ENCODE measurements around the gene ABCC5. TPM values are rescaled to one million over a fixed set of nuclear protein-coding genes. Genes with fewer than 3 reads are reported as not detected.

Gene ABCC5
- total RNA-seq, 3 donors from 2014 or later (not counting 1 experiment from before 2014, with no cell fraction given) = 15.6 to 32.5 (median 27.1) TPM

DNA sequence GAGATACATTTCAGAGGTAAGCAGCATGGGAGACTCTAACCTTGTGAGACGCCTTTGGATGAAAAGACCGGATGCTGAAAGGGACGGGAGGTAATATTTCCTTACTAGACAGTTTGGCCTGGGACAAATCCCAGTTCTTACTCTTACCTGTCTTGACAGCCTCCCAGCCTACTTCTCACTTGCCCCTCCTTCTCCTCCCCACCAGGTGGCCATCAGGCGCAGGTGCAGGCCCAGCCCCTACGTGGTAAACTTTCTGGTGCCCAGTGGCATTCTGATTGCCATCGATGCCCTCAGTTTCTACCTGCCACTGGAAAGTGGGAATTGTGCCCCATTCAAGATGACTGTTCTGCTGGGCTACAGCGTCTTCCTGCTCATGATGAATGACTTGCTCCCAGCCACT, 20.1 kb upstream of the ABCC5 start:
- H3K36me3 ChIP-seq (ENCODE audit: control insufficient read depth, insufficient read depth, low read length) = no peaks in the 10 kb centered on the region
- no peak overlapping the region for H3K27ac Mint-ChIP-seq
- H3K4me1 Mint-ChIP-seq = no peaks in the 10 kb centered on the region
- H3K4me3 Mint-ChIP-seq = no peak overlapping the region
- H3K9me3 ChIP-seq (ENCODE audit: control insufficient read depth, insufficient read depth, low read length) = no peaks in the 10 kb centered on the region
- intact Hi-C loops (cut with micrococcal nuclease) = no loop called here
- no peak overlapping the region for H3K27ac ChIP-seq (ENCODE audit: low read length)
- DNase-seq (no peak), ATAC-seq (no peak)
- H3K36me3 Mint-ChIP-seq = no peaks in the 10 kb centered on the region
- WGBS (ENCODE audit: insufficient coverage) = 72% methylated on average over 7 of the region's 7 CpGs
- TF ChIP-seq, protein P1, sequence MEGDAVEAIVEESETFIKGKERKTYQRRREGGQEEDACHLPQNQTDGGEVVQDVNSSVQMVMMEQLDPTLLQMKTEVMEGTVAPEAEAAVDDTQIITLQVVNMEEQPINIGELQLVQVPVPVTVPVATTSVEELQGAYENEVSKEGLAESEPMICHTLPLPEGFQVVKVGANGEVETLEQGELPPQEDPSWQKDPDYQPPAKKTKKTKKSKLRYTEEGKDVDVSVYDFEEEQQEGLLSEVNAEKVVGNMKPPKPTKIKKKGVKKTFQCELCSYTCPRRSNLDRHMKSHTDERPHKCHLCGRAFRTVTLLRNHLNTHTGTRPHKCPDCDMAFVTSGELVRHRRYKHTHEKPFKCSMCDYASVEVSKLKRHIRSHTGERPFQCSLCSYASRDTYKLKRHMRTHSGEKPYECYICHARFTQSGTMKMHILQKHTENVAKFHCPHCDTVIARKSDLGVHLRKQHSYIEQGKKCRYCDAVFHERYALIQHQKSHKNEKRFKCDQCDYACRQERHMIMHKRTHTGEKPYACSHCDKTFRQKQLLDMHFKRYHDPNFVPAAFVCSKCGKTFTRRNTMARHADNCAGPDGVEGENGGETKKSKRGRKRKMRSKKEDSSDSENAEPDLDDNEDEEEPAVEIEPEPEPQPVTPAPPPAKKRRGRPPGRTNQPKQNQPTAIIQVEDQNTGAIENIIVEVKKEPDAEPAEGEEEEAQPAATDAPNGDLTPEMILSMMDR (IDR thresholded peaks at IDR 0.05) = no peak
- no peak overlapping the region for H3K4me3 ChIP-seq (ENCODE audit: low read length)
- no peaks in the 10 kb centered on the region for H3K9me3 Mint-ChIP-seq
- H3K27me3 Mint-ChIP-seq (ENCODE audit: low read depth in 2 of 2) = peaks cover 6 to 9% of the 10 kb centered on the region in 2 donors
- H3K27me3 ChIP-seq (ENCODE audit: control insufficient read depth, insufficient read depth, low read length) = no peaks in the 10 kb centered on the region
- H3K4me1 ChIP-seq (ENCODE audit: control insufficient read depth, insufficient read depth, low read length) = no peaks in the 10 kb centered on the region

DNA sequence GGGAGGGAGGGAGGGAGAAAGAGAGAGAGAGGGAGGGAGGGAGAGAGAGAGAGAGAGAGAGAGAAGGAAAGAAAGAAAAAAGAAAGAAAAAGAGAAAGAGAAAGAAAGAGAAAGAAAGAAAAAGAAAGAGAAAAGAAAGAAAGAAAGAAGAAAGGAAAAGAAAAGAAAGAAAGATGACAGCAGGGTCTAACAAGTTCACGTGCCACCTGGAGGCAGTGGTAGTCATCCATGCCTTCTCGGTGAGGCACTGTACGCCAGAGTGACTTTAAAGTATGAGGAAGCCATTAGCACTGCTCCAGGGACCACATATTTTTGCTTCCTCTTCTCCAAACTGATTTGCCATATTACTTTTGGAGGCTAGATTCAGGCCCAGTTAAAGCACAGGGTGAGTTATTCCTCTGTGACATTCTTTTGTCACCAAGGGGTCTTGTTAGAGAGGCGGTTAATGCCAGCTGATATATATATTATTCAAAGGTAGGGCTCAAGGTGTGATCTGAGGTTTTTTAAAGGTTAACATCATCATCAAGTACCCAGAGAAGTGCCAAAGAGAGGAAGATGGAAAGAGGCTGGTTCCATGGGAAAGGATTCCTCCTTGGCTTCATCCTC, 13.6 kb upstream of the ABCC5 start, which contains the start of gene HTR3D:
HTR3D (plus strand) TSS at position 556 of the 606 bp plus-strand sequence; CDS start at position 556, 0 bp downstream.
- Histone ChIP-seq H3K4me1 (ENCODE audit: control insufficient read depth, insufficient read depth, low read length) (no peaks in the 10 kb centered on the region), H3K9me3 (ENCODE audit: control insufficient read depth, insufficient read depth, low read length) (no peaks in the 10 kb centered on the region), H3K27me3 (ENCODE audit: control insufficient read depth, insufficient read depth, low read length) (no peaks in the 10 kb centered on the region), H3K4me3 (ENCODE audit: low read length) (no peak within 1 kb of the TSS), H3K27ac (ENCODE audit: low read length) (no peak within 1 kb of the TSS), H3K36me3 (ENCODE audit: control insufficient read depth, insufficient read depth, low read length) (no peaks in the 10 kb centered on the region)
- Mint-ChIP-seq H3K9me3 (no peaks in the 10 kb centered on the region), H3K27me3 (ENCODE audit: low read depth in 2 of 2) (peaks cover 6 to 8% of the 10 kb centered on the region in 2 donors), H3K4me1 (no peaks in the 10 kb centered on the region), H3K27ac (no peak within 1 kb of the TSS), H3K36me3 (no peaks in the 10 kb centered on the region), H3K4me3 (no peak within 1 kb of the TSS)
- TF ChIP-seq, protein P1 (IDR thresholded peaks at IDR 0.05) = no peak
- 70% methylated on average over 3 of the region's 4 CpGs for WGBS (ENCODE audit: insufficient coverage)
- intact Hi-C loops (cut with micrococcal nuclease) = no loop called here
- DNase-seq (no peak), ATAC-seq (no peak)

DNA sequence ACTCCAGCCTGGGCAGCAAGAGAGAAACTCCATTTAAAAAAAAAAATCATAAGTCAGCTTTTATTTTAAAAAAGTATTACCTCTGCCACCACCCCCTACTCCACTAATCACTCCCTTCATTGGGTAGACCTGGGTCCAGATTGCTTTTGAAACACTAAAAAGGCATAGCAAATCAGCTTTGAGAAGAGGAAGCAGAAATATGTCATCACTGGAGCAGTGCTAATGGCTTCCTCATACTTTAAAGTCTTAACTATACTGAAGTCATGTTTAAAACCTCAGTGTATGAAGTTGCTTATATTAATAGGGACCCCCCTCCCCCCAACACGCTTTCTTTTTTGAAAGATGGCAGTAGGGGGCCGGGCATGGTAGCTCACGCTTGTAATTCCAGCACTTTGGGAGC, 12.9 kb upstream of the ABCC5 start:
- no peaks in the 10 kb centered on the region for H3K9me3 Mint-ChIP-seq
- no peaks in the 10 kb centered on the region for H3K36me3 ChIP-seq (ENCODE audit: control insufficient read depth, insufficient read depth, low read length)

More for the DNA sequence above, 12.9 kb upstream of the ABCC5 start:
- intact Hi-C loops (cut with micrococcal nuclease) = no loop called here
- Histone ChIP-seq H3K27me3 (ENCODE audit: control insufficient read depth, insufficient read depth, low read length) (no peaks in the 10 kb centered on the region), H3K27ac (ENCODE audit: low read length) (no peak overlapping the region), H3K9me3 (ENCODE audit: control insufficient read depth, insufficient read depth, low read length) (no peaks in the 10 kb centered on the region), H3K4me1 (ENCODE audit: control insufficient read depth, insufficient read depth, low read length) (no peaks in the 10 kb centered on the region), H3K4me3 (ENCODE audit: low read length) (no peak overlapping the region)
- WGBS (ENCODE audit: insufficient coverage) = 100% methylated on average over 3 of the region's 3 CpGs
- Mint-ChIP-seq H3K27ac (no peak overlapping the region), H3K4me1 (no peaks in the 10 kb centered on the region), H3K4me3 (no peak overlapping the region), H3K36me3 (no peaks in the 10 kb centered on the region), H3K27me3 (ENCODE audit: low read depth in 2 of 2) (peaks cover 6 to 8% of the 10 kb centered on the region in 2 donors)
- DNase-seq (no peak), ATAC-seq (no peak)
- TF ChIP-seq, protein P1 (IDR thresholded peaks at IDR 0.05) = no peak
